CD4-positive, alpha-beta T cell (primary cell): ENCODE data around the gene PRPSAP2. TPM values are rescaled to one million over a fixed set of nuclear protein-coding genes. Genes with fewer than 3 reads are reported as not detected.

Experiments used
- ATAC-seq: fragments of 200-7000 bp; cut with Tn5 transposase; one replicate; pipeline ENCODE4 v1.10.0; 2022; ENCODE audit warnings: mild to moderate bottlenecking; ENCODE audit not compliant: poor library complexity
- CTCF ChIA-PET: fragments of 350-600 bp; sonication (Branson Sonifier 250); formaldehyde crosslinking; loops from one replicate; lab custom pipeline; 2021; ENCODE audit warnings: antibody characterized with exemption, inconsistent platforms; lab: Charles Lee
- POLR2A ChIA-PET: fragments of 350-600 bp; sonication (Branson Sonifier 250); formaldehyde crosslinking; loops from one replicate; lab custom pipeline; 2021; ENCODE audit warnings: antibody characterized with exemption, inconsistent platforms; lab: Charles Lee
- DNase-seq, 14 experiments: peaks; one replicate each; pipeline ENCODE4 v3.0.0-alpha.2; 2013 to 2020; ENCODE audit warnings: mixed read lengths in 2 of 14
- H3K27ac ChIP-seq, 2 donors: one replicate each; pipeline versions ENCODE4 v1.5.1 to v1.7.0; 2013; ENCODE audit warnings: low read length in 2 of 2, low read depth in 1 of 2, mild to moderate bottlenecking in 1 of 2
- H3K27me3 ChIP-seq, 2 experiments: 1 replicate in 1 of 2; 2 replicates in 1 of 2; pipeline versions ENCODE4 v1.6.1 to v1.7.0; 2013; ENCODE audit warnings: low read length in 2 of 2, control low read depth in 1 of 2, mild to moderate bottlenecking in 1 of 2, moderate library complexity in 1 of 2; ENCODE audit not compliant: insufficient read depth in 2 of 2, control insufficient read depth in 1 of 2
- H3K36me3 ChIP-seq: one replicate; pipeline ENCODE4 v1.6.1; 2013; ENCODE audit warnings: low read length, control low read depth; ENCODE audit not compliant: insufficient read depth
- H3K4me1 ChIP-seq: one replicate; pipeline ENCODE4 v1.6.1; 2013; ENCODE audit warnings: low read length, control low read depth; ENCODE audit not compliant: insufficient read depth
- H3K4me3 ChIP-seq: one replicate; pipeline ENCODE4 v1.5.1; 2013; ENCODE audit warnings: mild to moderate bottlenecking, low read length, moderate library complexity
- H3K9me3 ChIP-seq, 2 experiments: 1 replicate in 1 of 2; 2 replicates in 1 of 2; pipeline versions ENCODE4 v1.6.1 to v1.7.0; 2013; ENCODE audit warnings: low read length in 2 of 2, mild to moderate bottlenecking in 2 of 2, control low read depth in 1 of 2, moderate library complexity in 1 of 2; ENCODE audit not compliant: control insufficient read depth in 1 of 2, insufficient read depth in 1 of 2
- H3K27ac Mint-ChIP-seq: one replicate; pipeline ENCODE4 v1.8.0; 2020; ENCODE audit warnings: mixed read lengths
- H3K27me3 Mint-ChIP-seq: one replicate; pipeline ENCODE4 v1.8.0; 2021; ENCODE audit warnings: mixed read lengths
- H3K36me3 Mint-ChIP-seq: one replicate; pipeline ENCODE4 v1.8.0; 2021; ENCODE audit warnings: low read depth, mixed read lengths
- H3K4me1 Mint-ChIP-seq: one replicate; pipeline ENCODE4 v1.8.0; 2021; ENCODE audit warnings: low read depth, mixed read lengths
- H3K4me3 Mint-ChIP-seq: one replicate; pipeline ENCODE4 v1.8.0; 2020; ENCODE audit warnings: mild to moderate bottlenecking, mixed read lengths
- H3K9me3 Mint-ChIP-seq: one replicate; pipeline ENCODE4 v1.8.0; 2020; ENCODE audit warnings: mixed read lengths
- intact Hi-C, 2 experiments: fragments of 100-400 bp; cut with DNase I in 1 of 2; cut with micrococcal nuclease in 1 of 2; formaldehyde crosslinking; loops; one replicate each; pipeline versions ENCODE4 v1.15.1 to v1.9.0; 2023 to 2025; cut with DNase I, micrococcal nuclease
- total RNA-seq, 174 experiments: library from RNA in 2 of 174; stranded (reverse) in 2 of 174; gene quantifications; one replicate each; pipeline ENCODE4 v1.2.3 and lab custom pipeline; 2021 to 2026
- TF ChIP-seq, protein P1 (sequence below): fragments of 200-600 bp; IDR thresholded peaks from one replicate; pipeline ENCODE4 v1.8.0; 2022; ENCODE audit warnings: antibody characterized with exemption, mild to moderate bottlenecking

PRPSAP2 gene
- total RNA-seq, 2 experiments from 2014 or later: 24.9 to 25.5 TPM

DNA sequence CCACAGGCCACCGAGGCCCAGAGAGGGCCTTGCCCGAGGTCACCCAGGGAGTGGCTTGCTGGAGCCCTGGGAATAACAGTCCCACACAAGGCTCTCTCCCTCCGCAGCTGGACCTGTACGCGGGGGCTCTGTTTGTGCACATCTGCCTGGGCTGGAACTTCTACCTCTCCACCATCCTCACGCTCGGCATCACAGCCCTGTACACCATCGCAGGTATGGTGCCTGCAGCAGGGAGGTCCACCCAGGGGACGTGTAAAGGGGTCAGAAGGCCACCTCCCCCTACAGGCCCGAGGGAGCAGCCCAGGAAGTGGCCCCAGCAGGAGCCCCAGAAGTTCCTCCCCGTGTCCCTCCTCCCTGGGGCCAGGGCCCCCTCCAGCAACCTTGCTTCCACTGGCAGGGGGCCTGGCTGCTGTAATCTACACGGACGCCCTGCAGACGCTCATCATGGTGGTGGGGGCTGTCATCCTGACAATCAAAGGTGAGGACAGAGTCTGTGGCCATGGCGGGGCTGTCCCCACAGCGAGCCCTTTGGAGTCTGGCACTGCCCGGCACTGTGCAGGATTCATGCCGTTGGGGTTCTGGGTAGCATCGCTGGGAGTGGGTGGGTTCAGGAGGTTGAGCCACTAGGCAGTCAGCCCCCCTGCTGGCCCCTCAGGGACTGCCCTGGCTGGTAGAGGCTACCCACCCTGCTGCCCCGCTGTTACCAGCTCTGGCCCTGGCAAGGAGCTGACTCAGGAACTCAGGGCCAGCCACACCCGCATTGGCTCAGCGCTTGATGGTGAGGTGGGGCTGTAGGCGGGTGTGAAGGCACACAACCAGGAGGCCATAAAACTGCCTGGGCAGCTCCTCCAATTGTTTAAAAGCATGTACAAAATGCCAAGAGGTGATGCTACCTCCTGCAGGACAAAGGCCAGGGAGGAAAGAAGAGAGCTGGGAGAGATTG, 111.3 kb downstream of the PRPSAP2 start:
- Mint-ChIP-seq H3K27ac (no peak overlapping the region), H3K9me3 (no peaks in the 10 kb centered on the region), H3K27me3 (no peaks in the 10 kb centered on the region), H3K4me3 (no peak overlapping the region), H3K4me1 (peaks cover 14% of the 10 kb centered on the region), H3K36me3 (peaks cover 6% of the 10 kb centered on the region)
- POLR2A ChIA-PET: no interaction called here
- Histone ChIP-seq H3K4me1 (peaks cover 19% of the 10 kb centered on the region), H3K36me3 (peaks cover 3% of the 10 kb centered on the region), H3K9me3 (no peaks in the 10 kb centered on the region), H3K4me3 (no peak overlapping the region), H3K27ac (no peak overlapping the region), H3K27me3 (no peaks in the 10 kb centered on the region)
- TF ChIP-seq, protein P1, sequence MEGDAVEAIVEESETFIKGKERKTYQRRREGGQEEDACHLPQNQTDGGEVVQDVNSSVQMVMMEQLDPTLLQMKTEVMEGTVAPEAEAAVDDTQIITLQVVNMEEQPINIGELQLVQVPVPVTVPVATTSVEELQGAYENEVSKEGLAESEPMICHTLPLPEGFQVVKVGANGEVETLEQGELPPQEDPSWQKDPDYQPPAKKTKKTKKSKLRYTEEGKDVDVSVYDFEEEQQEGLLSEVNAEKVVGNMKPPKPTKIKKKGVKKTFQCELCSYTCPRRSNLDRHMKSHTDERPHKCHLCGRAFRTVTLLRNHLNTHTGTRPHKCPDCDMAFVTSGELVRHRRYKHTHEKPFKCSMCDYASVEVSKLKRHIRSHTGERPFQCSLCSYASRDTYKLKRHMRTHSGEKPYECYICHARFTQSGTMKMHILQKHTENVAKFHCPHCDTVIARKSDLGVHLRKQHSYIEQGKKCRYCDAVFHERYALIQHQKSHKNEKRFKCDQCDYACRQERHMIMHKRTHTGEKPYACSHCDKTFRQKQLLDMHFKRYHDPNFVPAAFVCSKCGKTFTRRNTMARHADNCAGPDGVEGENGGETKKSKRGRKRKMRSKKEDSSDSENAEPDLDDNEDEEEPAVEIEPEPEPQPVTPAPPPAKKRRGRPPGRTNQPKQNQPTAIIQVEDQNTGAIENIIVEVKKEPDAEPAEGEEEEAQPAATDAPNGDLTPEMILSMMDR: no peak
- CTCF ChIA-PET: interaction anchor here (0.6 to 1.0 kb wide), 2 partner anchors 8 to 15 kb away, joined by 3 read pairs; no protein-coding TSS in a partner anchor
- DNase-seq (no peak), ATAC-seq (no peak)
- intact Hi-C loops: loop anchor here in 1 of 2 experiments (5.0 kb wide), 1 partner anchor 38 kb away; no protein-coding TSS in a partner anchor

DNA sequence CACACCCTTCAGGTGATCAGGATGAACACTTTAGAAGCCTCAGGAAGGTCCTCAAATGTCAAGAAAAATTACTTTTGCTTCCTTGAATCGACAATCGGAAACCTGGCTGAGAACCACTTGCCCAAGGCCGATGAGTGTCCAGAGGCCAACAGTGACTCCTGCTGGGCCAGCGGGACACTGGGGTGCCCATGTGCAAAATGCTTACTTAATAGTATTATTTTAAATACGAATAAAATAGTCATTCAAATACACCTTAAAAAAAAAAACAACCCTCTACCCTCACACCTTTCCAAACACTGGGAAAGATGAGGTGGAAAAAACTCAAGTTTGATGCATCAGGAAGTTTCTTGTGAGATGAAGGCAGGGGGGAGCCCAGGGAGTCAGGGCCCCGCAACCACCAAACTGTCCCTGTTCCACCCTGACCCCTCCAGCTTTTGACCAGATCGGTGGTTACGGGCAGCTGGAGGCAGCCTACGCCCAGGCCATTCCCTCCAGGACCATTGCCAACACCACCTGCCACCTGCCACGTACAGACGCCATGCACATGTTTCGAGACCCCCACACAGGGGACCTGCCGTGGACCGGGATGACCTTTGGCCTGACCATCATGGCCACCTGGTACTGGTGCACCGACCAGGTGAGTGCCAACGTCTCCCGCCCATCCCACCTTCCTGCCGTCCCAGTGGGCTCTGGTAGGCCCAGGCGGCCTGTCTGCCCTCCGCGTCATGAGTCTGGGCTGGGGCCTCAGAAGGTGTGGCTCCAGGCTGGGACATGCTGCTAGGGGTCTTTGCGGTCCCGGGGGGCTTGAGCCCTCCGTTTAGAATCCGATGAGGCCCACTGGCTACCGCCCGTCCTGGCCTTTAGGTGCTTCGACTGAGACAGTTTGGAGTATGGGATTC, 112.9 kb downstream of the PRPSAP2 start:
- Mint-ChIP-seq H3K4me3 (no peak overlapping the region), H3K36me3 (peaks cover 6% of the 10 kb centered on the region), H3K27me3 (no peaks in the 10 kb centered on the region), H3K4me1 (peaks cover 14% of the 10 kb centered on the region), H3K27ac (no peak overlapping the region), H3K9me3 (no peaks in the 10 kb centered on the region)
- H3K27ac ChIP-seq: no peak overlapping the region
- no peak overlapping the region for H3K4me3 ChIP-seq
- H3K9me3 ChIP-seq: no peaks in the 10 kb centered on the region
- TF ChIP-seq, protein P1: no peak
- intact Hi-C loops: no loop called here
- DNase-seq (no peak), ATAC-seq (no peak)
- peaks cover 19% of the 10 kb centered on the region for H3K4me1 ChIP-seq
- no peaks in the 10 kb centered on the region for H3K27me3 ChIP-seq
- peaks cover 3% of the 10 kb centered on the region for H3K36me3 ChIP-seq
- ChIA-PET CTCF (interaction anchor here (1.0 kb wide), 1 partner anchor 10 kb away, joined by 3 read pairs; no protein-coding TSS in a partner anchor), POLR2A (no interaction called here)

DNA sequence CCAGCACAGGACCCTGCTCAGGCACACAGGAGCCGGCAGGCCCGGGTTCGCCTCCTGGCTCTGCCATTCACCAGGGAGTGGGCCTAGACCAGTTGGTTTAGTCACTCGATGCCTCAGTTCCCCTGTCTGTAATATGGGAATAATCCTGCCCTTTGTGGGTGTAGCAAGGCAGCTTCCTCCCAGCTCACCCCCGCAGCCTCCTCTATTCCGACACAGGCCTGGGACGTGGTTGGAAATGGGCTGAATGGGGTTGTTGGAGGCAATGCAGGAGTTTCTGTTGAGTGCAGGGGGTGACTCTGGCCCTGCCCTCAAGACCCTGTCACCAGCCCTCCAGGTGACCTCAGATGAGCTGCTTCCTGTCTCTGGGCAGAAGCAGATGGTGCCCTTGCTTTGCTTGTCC, 113.9 kb downstream of the PRPSAP2 start:
- Mint-ChIP-seq H3K9me3 (no peaks in the 10 kb centered on the region), H3K4me1 (peaks cover 14% of the 10 kb centered on the region), H3K36me3 (peaks cover 10% of the 10 kb centered on the region), H3K27me3 (no peaks in the 10 kb centered on the region), H3K4me3 (no peak overlapping the region), H3K27ac (no peak overlapping the region)
- Histone ChIP-seq H3K27ac (no peak overlapping the region), H3K4me1 (peaks cover 19% of the 10 kb centered on the region), H3K4me3 (no peak overlapping the region), H3K27me3 (no peaks in the 10 kb centered on the region), H3K36me3 (peaks cover 3% of the 10 kb centered on the region), H3K9me3 (no peaks in the 10 kb centered on the region)
- intact Hi-C loops: no loop called here
- ATAC-seq (no peak), DNase-seq (no peak)
- TF ChIP-seq, protein P1: no peak
- POLR2A ChIA-PET: no interaction called here
- CTCF ChIA-PET: no interaction called here
